DMS79 (cell line): ENCODE data around the gene PTPRG.

Source experiments
- DNase-seq: peaks from one replicate; lab custom pipeline; 2025; lab: John Stamatoyannopoulos, UW

The PTPRG gene

DNA sequence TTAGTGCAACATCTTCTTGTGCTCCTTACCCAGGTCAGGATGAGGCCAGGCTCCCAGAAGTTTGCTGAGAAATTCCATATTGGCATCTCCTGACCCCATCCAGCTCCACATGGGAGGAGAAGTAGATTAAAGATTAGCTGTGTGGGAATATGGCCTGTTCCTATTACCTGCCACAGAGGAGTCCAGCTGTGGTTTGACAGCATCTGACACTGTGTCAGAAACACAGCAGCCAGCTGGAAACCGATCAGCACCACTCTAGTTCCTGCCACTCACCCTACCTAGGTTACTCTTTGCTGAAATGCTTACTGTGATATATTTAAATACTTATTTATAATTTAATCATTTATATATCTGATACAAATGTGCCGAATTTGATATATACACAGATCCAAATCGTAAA, 551.7 kb downstream of the PTPRG start:
- DNase-seq = no peak

DNA sequence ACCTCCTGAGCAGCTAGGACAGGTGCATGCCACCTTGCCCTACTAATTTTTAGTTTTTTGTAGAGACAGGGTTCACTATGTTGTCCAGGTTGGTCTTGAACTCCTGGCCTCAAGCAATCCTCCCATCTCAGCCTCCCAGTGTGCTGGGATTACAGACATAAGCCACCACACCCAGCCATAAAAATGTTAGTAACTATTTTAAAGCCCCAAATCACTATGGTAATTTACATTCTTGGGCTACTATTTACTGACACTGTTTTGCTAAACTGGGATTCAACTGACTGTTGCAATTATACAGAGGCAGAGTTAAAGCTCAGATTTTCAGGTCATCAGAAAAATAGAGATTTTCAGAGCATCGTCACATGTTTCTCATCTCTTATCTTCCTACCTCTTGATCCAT, 553.4 kb downstream of the PTPRG start:
- no peak for DNase-seq

- no peak for DNase-seq
Observed at GRCh38 chr3:62117903-62118548, 556.7 kb downstream of the PTPRG start.

DNA sequence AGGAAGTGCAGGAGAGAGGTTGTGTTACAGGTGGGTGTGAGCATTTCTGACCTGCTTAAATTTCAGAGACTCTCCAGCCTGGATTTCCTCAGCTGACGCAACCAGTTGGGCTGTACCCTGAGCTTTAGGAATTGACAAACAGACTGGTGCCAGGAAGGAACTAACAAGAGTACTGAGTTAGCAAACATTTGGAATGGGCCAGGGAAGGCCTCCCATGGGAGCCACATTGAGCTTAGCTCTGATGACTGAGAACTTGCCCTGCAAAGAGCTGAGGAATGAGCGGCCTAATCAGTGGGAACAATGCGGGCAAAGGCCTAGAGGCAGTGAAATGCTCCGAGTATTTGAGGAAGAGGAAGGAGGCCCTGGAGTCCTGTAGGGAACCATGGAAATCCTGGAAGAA, 557.8 kb downstream of the PTPRG start:
- no peak for DNase-seq

DNA sequence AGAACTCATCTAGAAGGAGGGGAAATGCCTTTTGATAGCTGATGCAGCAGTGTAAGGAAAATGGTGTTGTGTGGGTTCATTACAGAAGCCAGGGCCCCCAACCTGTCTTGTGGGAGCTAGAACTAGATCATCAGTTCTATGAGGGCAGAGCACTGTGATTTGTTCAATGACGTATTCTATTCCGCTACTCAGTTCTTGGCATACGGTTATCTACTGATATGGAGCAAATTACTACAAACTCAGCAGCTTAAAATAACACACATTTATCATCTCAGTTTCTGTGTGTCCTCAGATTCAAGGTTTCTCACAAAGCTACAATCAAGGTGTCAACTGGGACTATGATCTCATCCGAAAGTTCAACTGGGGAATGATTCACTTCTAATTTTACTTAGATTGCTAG, 561.4 kb downstream of the PTPRG start:
- no peak for DNase-seq

DNA sequence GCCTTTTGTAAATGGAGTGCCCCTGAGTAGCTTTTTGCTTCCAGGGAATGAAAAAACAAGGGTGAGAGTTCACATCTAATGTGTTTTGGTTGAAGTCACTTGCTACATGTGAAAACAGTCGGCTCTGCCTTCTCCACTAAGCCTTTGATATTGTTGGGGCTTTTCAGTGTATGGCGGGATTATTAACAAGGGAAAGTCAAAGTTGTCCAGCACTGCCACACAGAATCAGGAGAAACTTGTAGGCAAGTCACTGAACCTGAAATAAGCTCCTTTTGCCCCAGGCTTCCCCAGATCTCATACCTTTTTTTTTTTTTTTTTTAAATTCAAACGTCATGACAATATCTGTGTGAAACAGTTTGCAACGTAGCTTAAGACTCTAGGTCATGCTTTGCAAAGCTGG, 564.0 kb downstream of the PTPRG start:
- no peak for DNase-seq

DNA sequence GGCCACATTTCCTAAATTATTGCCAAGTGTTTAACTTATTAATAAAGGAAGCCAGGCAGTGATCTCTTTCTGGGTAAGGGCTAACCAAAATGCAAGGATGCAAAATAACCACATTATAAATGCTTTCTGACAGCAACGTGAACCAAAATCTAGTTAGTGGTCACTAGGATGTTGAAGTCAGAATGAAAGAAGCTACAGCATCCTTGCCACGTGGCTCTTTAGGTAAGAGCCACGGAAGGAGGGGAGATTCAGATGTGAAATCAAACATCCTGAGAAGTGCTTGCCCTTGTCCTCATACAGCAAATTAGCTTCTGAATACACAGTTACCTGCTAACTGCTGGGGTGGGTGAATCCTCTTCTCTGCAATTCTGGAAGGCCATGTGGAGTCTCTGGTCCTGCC, 565.7 kb downstream of the PTPRG start:
- no peak for DNase-seq

GRCh38 chr3:62128051-62128450, 566.7 kb downstream of the PTPRG start:
- no peak for DNase-seq

DNA sequence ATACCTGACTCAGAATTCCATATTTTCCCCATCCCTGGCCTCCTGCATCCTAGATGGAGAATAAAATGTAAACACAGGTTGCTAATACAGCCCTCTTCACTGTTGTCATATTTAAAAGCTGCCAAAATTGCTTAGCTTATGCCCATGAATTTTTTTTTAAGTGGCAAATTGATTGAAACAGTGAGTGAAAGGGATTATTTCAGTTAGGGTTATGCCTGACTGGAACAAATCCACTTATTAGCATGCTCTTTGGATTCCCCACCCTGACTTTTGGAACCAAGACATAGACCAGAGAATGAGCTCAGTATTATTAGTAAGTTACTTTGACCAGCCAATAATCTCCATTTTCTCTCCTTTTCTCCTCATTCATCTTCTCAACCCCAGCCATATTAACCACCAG, 567.3 kb downstream of the PTPRG start:
- no peak for DNase-seq

DNA sequence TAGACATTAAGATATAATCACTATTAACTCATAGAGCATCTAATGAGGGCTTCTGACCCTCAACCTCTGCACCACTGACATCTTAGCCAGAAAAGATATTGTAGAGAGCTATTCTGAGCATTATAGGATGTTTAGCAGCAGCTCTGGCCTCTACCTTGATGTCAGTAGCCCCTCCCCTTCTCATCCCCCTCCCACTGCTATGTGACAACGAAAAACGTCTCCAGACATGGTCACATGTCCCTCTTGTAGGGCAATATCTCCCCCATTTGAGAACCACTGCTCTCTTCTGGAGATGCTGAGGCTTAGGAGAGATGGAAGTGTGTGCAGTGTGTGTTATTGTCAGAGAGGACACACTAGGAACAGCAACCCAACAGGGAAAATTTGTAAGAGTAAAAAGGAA, 569.7 kb downstream of the PTPRG start:
- DNase-seq = no peak

GRCh38 chr3:62131620-62132019, 570.2 kb downstream of the PTPRG start:
- DNase-seq = no peak

DNA sequence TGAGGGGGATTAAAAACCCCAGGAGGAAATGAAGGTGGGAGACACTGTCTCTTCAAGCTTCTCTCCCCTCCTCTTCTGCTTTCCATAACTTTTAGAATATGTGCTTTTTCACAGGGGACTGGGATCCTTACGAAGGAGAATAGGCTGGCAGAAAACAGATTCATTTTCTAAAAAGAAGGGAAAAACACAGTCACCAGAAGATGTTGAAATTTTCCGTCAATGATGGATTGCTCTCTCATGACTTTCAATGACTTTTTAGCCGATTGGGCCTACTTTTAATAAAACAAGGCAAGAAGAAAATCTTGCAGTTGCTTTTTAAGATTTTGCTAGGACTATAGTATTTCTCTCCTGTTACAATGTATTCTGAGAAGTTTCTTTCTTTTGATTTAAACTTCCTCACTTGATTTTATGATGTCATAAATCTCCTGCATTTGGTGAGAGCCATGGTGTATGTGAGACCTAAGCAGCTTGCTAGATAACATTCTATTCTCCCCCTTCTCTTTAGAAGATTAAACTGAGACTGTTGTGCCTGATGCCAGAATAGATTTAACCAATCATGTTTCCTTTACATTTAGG, 570.7 kb downstream of the PTPRG start:
- no peak for DNase-seq

- no peak for DNase-seq
Observed at GRCh38 chr3:62133015-62133414, 571.6 kb downstream of the PTPRG start.

DNA sequence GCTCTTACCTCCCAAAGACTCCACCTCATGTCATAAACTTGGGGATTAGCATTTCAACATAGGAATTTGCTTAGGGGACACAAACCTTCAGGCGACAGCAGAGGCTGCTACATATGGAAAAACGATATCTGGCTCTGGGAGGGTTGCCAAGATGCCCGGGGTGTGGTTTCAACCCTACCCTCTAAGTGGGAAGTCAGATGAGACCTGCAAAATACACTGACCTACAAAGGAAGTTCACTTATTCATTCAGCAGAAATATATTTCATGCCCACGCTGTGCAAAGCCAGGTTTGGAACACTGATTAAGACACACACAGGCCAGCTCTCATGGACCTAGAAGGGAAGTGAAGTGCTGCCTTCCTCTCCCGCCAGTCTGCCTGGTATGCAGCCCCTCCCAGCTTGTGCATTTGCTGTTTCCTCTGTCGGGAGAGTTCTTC, 572.7 kb downstream of the PTPRG start:
- DNase-seq = no peak

- DNase-seq = no peak
Observed at GRCh38 chr3:62135741-62136140, 574.4 kb downstream of the PTPRG start.

DNA sequence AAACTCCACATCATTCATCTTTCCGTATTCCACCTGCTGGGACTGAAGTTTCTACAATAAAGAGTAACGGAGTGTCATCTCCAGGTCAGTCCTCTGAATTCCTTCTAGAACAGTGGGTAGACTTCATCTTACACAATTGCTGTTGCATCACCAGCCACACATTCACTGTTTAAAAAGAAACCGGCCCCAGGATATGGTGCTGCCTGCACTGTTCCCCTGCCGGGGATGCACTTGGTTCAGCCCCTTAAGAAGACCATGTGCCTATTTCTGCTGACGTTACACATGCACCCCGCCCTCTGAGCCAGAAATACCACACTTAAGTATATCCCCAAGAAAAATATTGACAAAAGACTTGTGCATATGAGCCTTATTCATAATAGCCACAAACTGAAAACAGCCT, 578.6 kb downstream of the PTPRG start:
- no peak for DNase-seq

- DNase-seq = no peak
Observed at GRCh38 chr3:62142331-62143085, 581.1 kb downstream of the PTPRG start.

GRCh38 chr3:62143843-62144450, 582.6 kb downstream of the PTPRG start:
- DNase-seq = no peak

DNA sequence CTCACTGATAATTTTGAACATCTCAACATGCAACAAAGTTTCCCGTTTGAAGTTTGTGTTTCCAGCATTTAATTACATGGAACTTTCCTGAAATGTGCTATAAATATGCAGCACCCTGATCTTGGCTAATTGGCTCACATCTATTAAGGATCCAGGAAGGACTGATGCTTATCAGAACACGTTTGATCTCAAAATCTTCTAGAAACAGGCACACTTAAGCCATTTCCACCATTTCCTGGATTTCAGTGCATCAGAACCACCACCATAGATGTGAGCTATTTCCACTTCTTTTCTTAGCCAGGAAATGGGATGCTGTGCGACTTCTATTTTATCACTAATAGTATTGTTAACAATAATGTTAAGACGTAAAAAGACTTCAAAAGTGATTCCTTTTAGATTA, 583.1 kb downstream of the PTPRG start:
- DNase-seq = no peak

DNA sequence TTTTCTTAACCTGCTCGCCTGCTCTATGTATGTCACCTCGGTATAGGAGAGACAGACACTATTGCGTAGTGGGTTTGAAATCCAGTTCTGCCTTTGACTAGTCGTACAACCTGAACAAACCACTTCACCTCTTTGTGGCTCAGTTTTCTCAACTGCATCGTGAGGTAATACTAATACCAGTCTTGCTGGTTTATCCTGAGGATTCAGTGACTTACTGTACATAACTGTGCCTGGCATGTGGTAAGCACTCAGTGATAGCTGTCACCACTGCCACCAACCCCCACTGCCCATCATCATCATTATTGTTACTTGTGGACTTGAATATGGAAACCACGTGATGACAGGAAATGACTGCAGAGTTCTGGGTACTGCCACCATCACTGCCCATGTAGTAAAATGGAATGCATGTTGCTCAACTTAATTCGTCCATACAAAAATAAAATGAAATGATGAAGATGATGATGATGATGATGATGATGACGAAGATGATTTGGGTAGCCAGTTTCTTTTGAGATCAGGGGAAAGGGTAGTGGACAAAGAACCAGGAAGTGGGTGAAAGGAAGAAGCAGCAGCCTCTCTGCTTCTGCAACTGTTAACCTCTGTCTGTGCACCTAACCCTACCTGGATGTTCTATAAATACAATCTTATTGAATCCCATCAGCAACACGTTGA, 583.9 kb downstream of the PTPRG start:
- no peak for DNase-seq

DNA sequence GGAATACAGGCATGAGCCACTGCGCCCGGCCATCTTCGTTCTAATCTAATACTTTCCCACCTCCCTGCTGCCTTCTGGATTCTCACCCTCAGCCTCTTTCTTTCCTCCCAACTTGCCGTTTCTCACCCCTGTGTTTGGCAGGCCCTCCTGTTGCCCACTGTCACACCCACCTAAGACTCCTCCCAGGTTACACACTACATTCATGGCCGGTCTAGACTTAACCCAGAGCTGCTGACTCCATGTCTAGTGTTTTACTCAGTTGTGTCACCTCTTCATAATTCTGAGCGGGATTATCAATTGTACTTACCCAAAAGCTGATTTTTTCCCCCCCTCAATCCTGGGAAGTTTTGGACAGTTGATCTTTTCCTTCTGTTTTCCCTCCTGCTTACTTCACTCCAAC, 588.2 kb downstream of the PTPRG start:
- DNase-seq = no peak

DNA sequence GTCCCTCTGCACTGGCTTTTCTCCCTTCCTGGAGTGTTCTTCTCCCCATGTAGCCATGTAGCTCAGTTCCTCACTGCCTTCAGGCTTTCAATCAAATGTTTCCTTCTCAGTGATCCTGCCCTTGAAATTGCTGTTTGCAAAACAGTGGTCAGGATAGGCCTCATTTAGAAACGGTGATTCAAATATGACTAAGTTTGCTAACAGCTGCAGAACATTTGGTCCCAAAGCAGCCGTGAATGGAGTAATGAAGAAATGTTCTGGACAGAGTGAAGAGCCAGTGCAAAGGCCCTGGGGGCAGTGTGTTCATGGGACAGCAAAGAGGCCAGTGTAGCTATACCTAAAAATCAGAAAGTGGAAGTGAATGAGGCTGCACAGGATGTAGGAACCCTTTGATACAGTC, 588.6 kb downstream of the PTPRG start:
- DNase-seq = no peak

DNA sequence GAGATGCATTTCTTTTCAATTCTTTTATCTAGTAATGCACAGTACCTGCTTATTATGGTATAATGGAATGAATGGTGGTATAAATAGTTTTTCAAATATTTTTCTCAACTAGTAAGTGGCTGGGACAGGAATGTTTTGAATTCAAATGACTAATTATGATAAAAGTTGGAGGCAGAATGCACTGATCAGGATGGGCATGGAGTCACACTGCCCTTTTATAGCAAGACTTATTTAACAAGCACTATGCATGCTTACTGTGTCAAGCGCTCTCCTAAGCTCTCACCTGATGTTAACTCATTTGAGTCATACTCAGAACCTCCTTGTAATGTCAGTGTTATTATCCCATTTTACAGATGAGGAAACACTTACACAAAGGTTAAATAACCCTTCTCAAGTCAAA, 590.2 kb downstream of the PTPRG start:
- no peak for DNase-seq
